GM06990 (cell line): ENCODE measurements around the gene ITPKC.

Experiments used
- DNase-seq: peaks from one replicate; pipeline ENCODE4 v3.0.0-alpha.2; 2011; ENCODE audit not compliant: insufficient read length; ENCODE audit errors: extremely low read depth
- H3K27me3 ChIP-seq: replicated peaks from 2 replicates; pipeline ENCODE4 v1.6.0; 2011; ENCODE audit warnings: low read length; ENCODE audit not compliant: control insufficient read depth, insufficient read depth
- H3K36me3 ChIP-seq: 2 replicates; pipeline ENCODE4 v1.5.1; 2011; ENCODE audit warnings: low read length; ENCODE audit not compliant: control insufficient read depth, insufficient read depth
- H3K4me3 ChIP-seq: replicated peaks from 2 replicates; pipeline ENCODE4 v1.5.1; 2011; ENCODE audit warnings: low read depth, mild to moderate bottlenecking, control low read depth, low read length
- CTCF ChIP-seq: IDR thresholded peaks from 2 replicates; pipeline ENCODE4 v1.5.1; 2011; ENCODE audit warnings: low read length, control low read depth, mild to moderate bottlenecking, inconsistent platforms; ENCODE audit not compliant: insufficient read depth, poor library complexity, severe bottlenecking

Gene ITPKC

GRCh38 chr19:40703029-40703755 lies 13.7 kb upstream of the ITPKC start:
- Histone ChIP-seq H3K27me3 (no peaks in the 10 kb centered on the region), H3K4me3 (no peak overlapping the region), H3K36me3 (peaks cover 25% of the 10 kb centered on the region)
- no peak for TF ChIP-seq CTCF
- DNase-seq = no peak

GRCh38 chr19:40704491-40705361 lies 12.2 kb upstream of the ITPKC start:
- Histone ChIP-seq H3K36me3 (peaks cover 25% of the 10 kb centered on the region), H3K4me3 (no peak overlapping the region), H3K27me3 (no peaks in the 10 kb centered on the region)
- TF ChIP-seq CTCF = no peak
- DNase-seq = no peak

- TF ChIP-seq CTCF = no peak
- H3K36me3 ChIP-seq = peaks cover 27% of the 10 kb centered on the region
- no peak overlapping the region for H3K4me3 ChIP-seq
- no peak for DNase-seq
- H3K27me3 ChIP-seq = no peaks in the 10 kb centered on the region
These were observed 11.6 kb upstream of the ITPKC start for GRCh38 chr19:40705362-40705651.

DNA sequence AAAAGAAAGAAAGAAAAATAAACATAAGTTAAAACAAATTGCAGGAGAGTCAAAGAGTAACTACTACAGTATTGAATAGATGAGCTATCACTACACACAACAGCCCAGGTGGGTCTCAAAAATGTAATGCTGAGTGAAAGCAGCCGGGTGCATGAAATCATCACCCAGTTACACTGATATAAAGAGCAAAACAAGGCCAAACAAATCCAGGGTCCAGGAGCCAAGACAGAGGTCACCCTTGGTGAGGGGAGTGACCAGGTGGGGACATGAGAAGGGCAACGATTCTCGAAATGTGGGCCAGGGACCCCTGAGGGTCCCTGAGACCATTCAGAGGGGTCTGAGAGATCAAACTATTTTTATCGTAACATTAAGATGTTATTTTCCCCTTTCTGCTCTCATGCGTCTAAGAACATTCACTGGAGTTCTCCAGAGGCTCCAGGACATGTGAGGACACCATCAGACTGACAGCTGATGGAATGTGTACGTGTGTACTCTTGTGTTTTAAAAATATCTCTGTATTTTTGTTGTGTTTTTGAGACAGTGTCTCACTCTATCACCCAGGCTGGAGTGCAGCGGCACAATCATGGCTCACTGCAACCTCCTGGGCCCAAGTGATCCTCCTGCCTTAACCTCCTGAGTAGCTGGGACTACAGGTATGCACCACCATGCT lies 10.8 kb upstream of the ITPKC start:
- Histone ChIP-seq H3K4me3 (no peak overlapping the region), H3K36me3 (peaks cover 27% of the 10 kb centered on the region), H3K27me3 (no peaks in the 10 kb centered on the region)
- DNase-seq = no peak
- TF ChIP-seq CTCF = no peak

DNA sequence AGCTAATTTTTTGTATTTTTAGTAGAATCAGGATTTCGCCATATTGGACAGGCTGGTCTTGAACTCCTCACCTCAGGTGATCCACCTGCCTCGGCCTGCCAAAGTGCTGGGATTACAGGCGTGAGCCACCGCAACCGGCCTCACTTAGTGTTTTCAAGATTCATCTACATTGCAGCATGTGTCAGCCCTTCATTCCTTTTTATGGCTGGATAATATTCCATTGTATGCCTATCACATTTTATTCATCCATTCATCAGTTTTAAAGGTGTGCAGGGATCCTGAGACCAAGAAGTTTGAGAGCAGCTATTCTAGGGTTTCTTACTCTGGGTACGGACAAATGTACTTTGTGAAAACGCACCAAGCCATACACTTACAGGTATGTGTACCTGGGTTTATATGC lies 9.3 kb upstream of the ITPKC start:
- no peak overlapping the region for H3K4me3 ChIP-seq
- TF ChIP-seq CTCF = no peak
- H3K36me3 ChIP-seq = peaks cover 17% of the 10 kb centered on the region
- no peak for DNase-seq
- H3K27me3 ChIP-seq = no peaks in the 10 kb centered on the region
